ENCODE measurements around the gene STK32C. TPM values are rescaled to one million over a fixed set of nuclear protein-coding genes. Genes with fewer than 3 reads are reported as not detected.

STK32C gene
- total RNA-seq, 6 experiments from 2014 or later = 1.6 to 3.5 (median 2.1) TPM

DNA sequence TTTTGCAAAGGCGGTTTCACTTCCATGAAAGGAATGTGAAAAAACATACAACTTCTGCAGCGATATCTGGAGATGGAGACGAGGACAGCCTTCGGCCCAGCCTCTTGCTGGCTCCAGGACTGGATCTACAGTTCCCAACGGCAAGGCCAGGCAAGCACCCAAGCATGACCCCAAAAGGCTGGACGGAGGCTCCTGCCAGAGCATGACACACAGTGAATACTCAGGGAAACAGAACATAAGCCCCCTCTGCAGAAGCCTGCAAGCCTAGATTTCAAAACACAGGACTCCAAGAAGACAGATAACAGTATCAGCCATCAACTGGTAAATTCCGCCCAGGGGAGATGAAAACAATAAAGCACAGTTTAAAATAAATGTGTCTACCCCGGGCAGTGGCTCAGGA, 21.0 kb upstream of the STK32C start:
- no peak for TF ChIP-seq POLR2A (IDR thresholded peaks at IDR 0.05)
- TF ChIP-seq, protein P1, sequence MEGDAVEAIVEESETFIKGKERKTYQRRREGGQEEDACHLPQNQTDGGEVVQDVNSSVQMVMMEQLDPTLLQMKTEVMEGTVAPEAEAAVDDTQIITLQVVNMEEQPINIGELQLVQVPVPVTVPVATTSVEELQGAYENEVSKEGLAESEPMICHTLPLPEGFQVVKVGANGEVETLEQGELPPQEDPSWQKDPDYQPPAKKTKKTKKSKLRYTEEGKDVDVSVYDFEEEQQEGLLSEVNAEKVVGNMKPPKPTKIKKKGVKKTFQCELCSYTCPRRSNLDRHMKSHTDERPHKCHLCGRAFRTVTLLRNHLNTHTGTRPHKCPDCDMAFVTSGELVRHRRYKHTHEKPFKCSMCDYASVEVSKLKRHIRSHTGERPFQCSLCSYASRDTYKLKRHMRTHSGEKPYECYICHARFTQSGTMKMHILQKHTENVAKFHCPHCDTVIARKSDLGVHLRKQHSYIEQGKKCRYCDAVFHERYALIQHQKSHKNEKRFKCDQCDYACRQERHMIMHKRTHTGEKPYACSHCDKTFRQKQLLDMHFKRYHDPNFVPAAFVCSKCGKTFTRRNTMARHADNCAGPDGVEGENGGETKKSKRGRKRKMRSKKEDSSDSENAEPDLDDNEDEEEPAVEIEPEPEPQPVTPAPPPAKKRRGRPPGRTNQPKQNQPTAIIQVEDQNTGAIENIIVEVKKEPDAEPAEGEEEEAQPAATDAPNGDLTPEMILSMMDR (IDR thresholded peaks at IDR 0.05) = no peak
- no peak overlapping the region for H3K4me3 ChIP-seq
- no peaks in the 10 kb centered on the region for H3K36me3 ChIP-seq
- H3K4me1 ChIP-seq = peaks cover 0 to 9% (median 0%) of the 10 kb centered on the region in 4 donors
- DNase-seq (no peak), ATAC-seq (no peak)
- H3K27me3 ChIP-seq = no peaks in the 10 kb centered on the region
- 58% methylated on average over 7 of the region's 8 CpGs for WGBS (ENCODE audit: insufficient coverage, low coverage, low lambda C conversion rate, missing lambda C conversion rate)
- H3K9me3 ChIP-seq = no peaks in the 10 kb centered on the region
- intact Hi-C loops (cut with DNase I) = no loop called here
- H3K27ac ChIP-seq = no peak overlapping the region

DNA sequence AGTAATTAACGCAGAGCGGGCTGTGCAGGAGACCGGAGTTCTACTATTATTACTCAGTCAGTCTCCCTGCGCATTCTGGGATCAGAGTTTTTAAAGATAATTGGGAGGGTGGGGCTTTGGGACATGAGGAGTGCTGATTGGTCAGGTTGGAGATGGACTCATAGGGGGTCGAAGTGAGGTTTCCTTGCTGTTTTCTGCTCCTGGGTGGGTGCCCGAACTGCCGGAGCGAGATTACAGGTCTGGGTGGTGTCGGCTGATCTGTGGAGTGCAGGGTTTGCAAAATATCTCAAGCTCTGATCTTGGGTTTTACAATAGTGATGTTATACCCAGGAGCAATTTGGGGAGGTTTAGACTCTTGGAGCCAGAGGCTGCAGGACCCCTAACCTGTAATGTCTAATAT, 20.4 kb upstream of the STK32C start:
- Histone ChIP-seq H3K4me1 (peaks cover 0 to 9% (median 0%) of the 10 kb centered on the region in 4 donors), H3K9me3 (no peaks in the 10 kb centered on the region), H3K36me3 (no peaks in the 10 kb centered on the region), H3K27me3 (no peaks in the 10 kb centered on the region), H3K4me3 (no peak overlapping the region), H3K27ac (no peak overlapping the region)
- intact Hi-C loops (cut with DNase I) = no loop called here
- ATAC-seq (no peak), DNase-seq (no peak)
- TF ChIP-seq, protein P1 (IDR thresholded peaks at IDR 0.05) = no peak
- WGBS (ENCODE audit: insufficient coverage, low coverage, low lambda C conversion rate, missing lambda C conversion rate) = 96% methylated on average over 8 of the region's 9 CpGs

DNA sequence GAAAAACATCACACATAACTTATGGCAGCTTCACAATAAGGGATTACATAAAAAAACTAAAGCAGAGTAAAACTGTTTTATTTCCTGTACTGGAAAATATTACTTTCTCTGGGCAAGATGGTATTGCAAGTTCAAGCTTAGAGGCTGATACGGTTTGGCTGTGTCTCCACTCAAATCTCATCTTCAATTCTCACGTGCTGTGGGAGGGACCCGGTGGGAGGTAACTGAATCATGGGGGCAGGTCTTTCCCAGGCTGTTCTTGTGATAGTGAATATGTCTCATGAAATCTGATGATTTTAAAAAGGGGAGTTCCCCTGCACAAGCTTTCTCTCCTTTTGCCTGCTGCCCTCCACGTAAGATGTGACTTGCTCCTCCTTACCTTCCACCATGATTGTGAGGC, 19.2 kb upstream of the STK32C start:
- Histone ChIP-seq H3K4me1 (peaks cover 0 to 16% (median 0%) of the 10 kb centered on the region in 4 donors), H3K36me3 (no peaks in the 10 kb centered on the region), H3K27me3 (no peaks in the 10 kb centered on the region), H3K27ac (no peak overlapping the region), H3K9me3 (no peaks in the 10 kb centered on the region), H3K4me3 (no peak overlapping the region)
- intact Hi-C loops (cut with DNase I) = no loop called here
- no peak for TF ChIP-seq POLR2A (IDR thresholded peaks at IDR 0.05)
- TF ChIP-seq, protein P1 (IDR thresholded peaks at IDR 0.05) = no peak
- ATAC-seq (no peak), DNase-seq (no peak)
- WGBS (ENCODE audit: insufficient coverage, low coverage, low lambda C conversion rate, missing lambda C conversion rate) = 72% methylated on average over 4 of the region's 4 CpGs

DNA sequence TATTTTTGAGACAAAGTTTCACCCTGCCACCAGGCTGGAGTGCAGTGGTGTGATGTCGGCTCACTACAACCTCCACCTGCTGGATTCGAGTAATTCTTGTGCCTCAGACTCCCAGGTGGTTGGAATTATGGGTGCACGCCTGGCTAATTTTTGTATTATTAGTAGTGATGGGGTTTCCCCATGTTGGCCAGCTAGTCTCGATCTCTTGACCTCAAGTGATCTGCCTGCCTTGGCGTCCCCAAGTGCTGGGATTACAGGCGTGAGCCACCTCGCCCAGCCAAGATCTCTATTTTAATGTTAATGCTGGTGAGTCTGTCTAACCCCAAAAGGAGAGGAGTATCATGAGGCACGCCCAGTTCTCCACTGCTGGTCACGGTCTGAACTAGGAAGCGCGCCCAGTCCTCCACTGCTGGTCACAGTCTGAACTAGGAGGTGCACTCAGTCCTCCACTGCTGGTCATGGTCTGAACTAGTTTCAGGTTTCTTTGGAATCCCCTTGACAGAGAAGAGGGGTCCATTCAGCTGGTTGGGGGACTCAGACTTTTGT, 18.7 kb upstream of the STK32C start:
- H3K36me3 ChIP-seq = no peaks in the 10 kb centered on the region
- intact Hi-C loops (cut with DNase I) = no loop called here
- H3K27ac ChIP-seq = no peak overlapping the region
- ATAC-seq (no peak), DNase-seq (no peak)
- H3K4me3 ChIP-seq = no peak overlapping the region
- TF ChIP-seq, protein P1 (IDR thresholded peaks at IDR 0.05) = no peak
- no peak for TF ChIP-seq POLR2A (IDR thresholded peaks at IDR 0.05)
- peaks cover 0 to 16% (median 0%) of the 10 kb centered on the region in 4 donors for H3K4me1 ChIP-seq
- 96% methylated on average over 9 of the region's 11 CpGs for WGBS (ENCODE audit: insufficient coverage, low coverage, low lambda C conversion rate, missing lambda C conversion rate)
- H3K27me3 ChIP-seq = no peaks in the 10 kb centered on the region
- H3K9me3 ChIP-seq = no peaks in the 10 kb centered on the region

DNA sequence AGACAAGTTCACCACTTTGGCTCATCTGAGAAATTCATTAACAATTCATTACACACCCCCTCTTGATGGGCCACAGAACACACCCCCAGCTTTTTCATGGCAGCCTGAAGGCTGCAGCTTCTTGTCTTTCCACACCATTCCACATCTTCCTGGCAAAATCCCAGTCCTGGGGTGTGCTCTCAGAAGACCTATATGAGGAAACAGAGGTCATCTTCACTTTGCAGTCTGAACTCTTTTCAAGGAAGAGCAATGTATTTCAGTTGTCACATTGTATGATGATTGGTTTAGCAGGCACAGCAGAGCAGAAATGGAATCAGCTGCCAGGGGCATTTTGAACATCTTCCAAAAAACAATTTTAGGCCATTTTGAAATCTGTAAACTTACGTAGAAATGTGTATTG, 16.4 kb upstream of the STK32C start:
- no peak for DNase-seq
- TF ChIP-seq, protein P1 (IDR thresholded peaks at IDR 0.05) = no peak
- TF ChIP-seq POLR2A (IDR thresholded peaks at IDR 0.05) = no peak
- H3K27ac ChIP-seq = no peak overlapping the region
- peaks cover 0 to 7% (median 0%) of the 10 kb centered on the region in 4 donors for H3K4me1 ChIP-seq
- H3K9me3 ChIP-seq = no peaks in the 10 kb centered on the region
- no peaks in the 10 kb centered on the region for H3K36me3 ChIP-seq
- WGBS (ENCODE audit: insufficient coverage, low coverage, low lambda C conversion rate, missing lambda C conversion rate) = 90% methylated on average over 1 of the region's 1 CpG
- no peak overlapping the region for H3K4me3 ChIP-seq
- H3K27me3 ChIP-seq = no peaks in the 10 kb centered on the region
- ATAC-seq = no peak
- intact Hi-C loops (cut with DNase I) = no loop called here

Measured in right lobe of liver (tissue), 6 donors.